HepG2 (cell line): ENCODE data around the gene SLC22A7. TPM values are rescaled to one million over a fixed set of nuclear protein-coding genes. Genes with fewer than 3 reads are reported as not detected.
A peak's percentile ranks its signal among the peaks of the same experiment; 100 is the strongest.

Source experiments
- ATAC-seq: fragments of 200-7000 bp; cut with Tn5 transposase; 3 replicates; pipeline ENCODE4 v1.9.1; 2020; ENCODE audit warnings: mild to moderate bottlenecking, moderate library complexity
- BruUV-seq: library from RNA; stranded (reverse); fragments of 400-500 nt; replicated peaks from 2 replicates; lab custom pipeline; 2021; lab: Mats Ljungman, UMichigan
- CTCF ChIA-PET: fragments of 300-600 bp; formaldehyde crosslinking; extraction: SDS; loops from one replicate; lab custom pipeline; 2021; ENCODE audit warnings: low total read pairs, inconsistent platforms, low intra/inter-chr PET ratio; lab: Yijun Ruan, JAX
- POLR2A ChIA-PET: fragments of 350-600 bp; sonication (Branson Sonifier 250); formaldehyde crosslinking; loops from one replicate; lab custom pipeline; 2020; ENCODE audit warnings: antibody characterized with exemption, inconsistent platforms; lab: Yijun Ruan, JAX
- DNase-seq: peaks from one replicate; pipeline ENCODE4 v3.0.0-alpha.2; 2015; ENCODE audit warnings: low spot score
- FAIRE-seq: peaks from 3 replicates; lab custom pipeline; 2011; peaks lifted over from hg19 to GRCh38; lab: Jason Lieb, UNC
- H2AFZ ChIP-seq: one replicate; pipeline ENCODE4 v1.6.1; 2011; ENCODE audit warnings: low read length, inconsistent platforms
- H3K27ac ChIP-seq: fragments of 300-600 bp; 3 replicates; pipeline ENCODE4 v1.8.0; 2011; ENCODE audit warnings: mixed run types, mild to moderate bottlenecking, mixed read lengths, low read length, inconsistent platforms; ENCODE audit not compliant: insufficient read depth; ENCODE audit errors: extremely low read length
- H3K27me3 ChIP-seq, 2 experiments: fragments of 200-600 bp in 1 of 2; 2 replicates in 1 of 2; 3 replicates in 1 of 2; pipeline versions ENCODE4 v1.6.0 to v1.8.0; 2011; ENCODE audit warnings: low read length in 2 of 2, mild to moderate bottlenecking in 2 of 2, moderate library complexity in 2 of 2, inconsistent platforms in 1 of 2; ENCODE audit not compliant: insufficient read depth in 2 of 2, control insufficient read depth in 1 of 2
- H3K36me3 ChIP-seq, 2 experiments: fragments of 200-600 bp in 1 of 2; replicated peaks in 1 of 2; 2 replicates in 1 of 2; 3 replicates in 1 of 2; pipeline versions ENCODE4 v1.5.1 to v1.8.0; 2011; ENCODE audit warnings: low read length in 2 of 2, inconsistent platforms in 1 of 2; ENCODE audit not compliant: insufficient read depth in 2 of 2, control insufficient read depth in 1 of 2
- H3K4me1 ChIP-seq: 2 replicates; pipeline ENCODE4 v1.5.1; 2012; ENCODE audit warnings: low read length, inconsistent platforms; ENCODE audit not compliant: insufficient read depth
- H3K4me2 ChIP-seq: 2 replicates; pipeline ENCODE4 v1.6.0; 2011; ENCODE audit warnings: low read depth, low read length, inconsistent platforms
- H3K4me3 ChIP-seq, 3 experiments: fragments of 200-600 bp in 1 of 3; sonication (generic), shearing (Covaris generic) in 1 of 3; replicated peaks in 1 of 3; 2 replicates each; pipeline ENCODE4 v1.5.1; 2011 to 2016; ENCODE audit warnings: low read length in 3 of 3, inconsistent platforms in 2 of 3, low read depth in 2 of 3, mild to moderate bottlenecking in 2 of 3, control low read depth in 1 of 3, mixed read lengths in 1 of 3; ENCODE audit not compliant: insufficient read depth in 1 of 3
- H3K79me2 ChIP-seq: one replicate; pipeline ENCODE4 v1.6.1; 2011; ENCODE audit warnings: low read length, inconsistent platforms; ENCODE audit not compliant: insufficient read depth
- H3K9ac ChIP-seq: 2 replicates; pipeline ENCODE4 v1.6.0; 2011; ENCODE audit warnings: mild to moderate bottlenecking, low read depth, low read length, inconsistent platforms; ENCODE audit not compliant: insufficient read depth
- H3K9me3 ChIP-seq: 2 replicates; pipeline ENCODE4 v1.5.1; 2012; ENCODE audit warnings: mild to moderate bottlenecking, low read length
- H4K20me1 ChIP-seq: 2 replicates; pipeline ENCODE4 v1.6.0; 2011; ENCODE audit warnings: inconsistent platforms, mild to moderate bottlenecking, low read length, moderate library complexity; ENCODE audit not compliant: insufficient read depth
- CHCHD3 ChIP-seq: sonication (generic); formaldehyde crosslinking; IDR thresholded peaks from 2 replicates; pipeline ENCODE4 v1.8.0; 2022; ENCODE audit warnings: mild to moderate bottlenecking, missing genetic modification reagents, moderate library complexity
- MYNN ChIP-seq: sonication (generic); formaldehyde crosslinking; IDR thresholded peaks from 2 replicates; pipeline ENCODE4 v1.4.0; 2020; ENCODE audit warnings: mild to moderate bottlenecking, low read depth, missing genetic modification reagents
- NFIB ChIP-seq: sonication (generic); formaldehyde crosslinking; IDR thresholded peaks from 2 replicates; pipeline ENCODE4 v1.9.0; 2021; ENCODE audit warnings: missing genetic modification reagents, mild to moderate bottlenecking, borderline replicate concordance
- PITX1 ChIP-seq: sonication (generic); formaldehyde crosslinking; IDR thresholded peaks from 2 replicates; pipeline ENCODE4 v1.5.1; 2020; ENCODE audit warnings: mild to moderate bottlenecking, missing genetic modification reagents
- RCOR2 ChIP-seq: IDR thresholded peaks from 2 replicates; pipeline ENCODE4 v1.6.1; 2016; ENCODE audit warnings: missing biosample characterization, missing genetic modification reagents
- WIZ ChIP-seq: sonication (generic); formaldehyde crosslinking; IDR thresholded peaks from 2 replicates; pipeline ENCODE4 v1.5.1; 2020; ENCODE audit warnings: mild to moderate bottlenecking, missing genetic modification reagents
- ZMAT3 ChIP-seq: sonication (generic); formaldehyde crosslinking; conservative IDR thresholded peaks from 2 replicates; pipeline ENCODE4 v1.7.0; 2021; ENCODE audit warnings: missing genetic modification reagents
- ZMYM3 ChIP-seq: sonication (generic); formaldehyde crosslinking; IDR thresholded peaks from 2 replicates; pipeline ENCODE4 v1.5.1; 2020; ENCODE audit warnings: mild to moderate bottlenecking, missing genetic modification reagents
- ZNF20 ChIP-seq: sonication (generic); formaldehyde crosslinking; IDR thresholded peaks from 2 replicates; pipeline ENCODE4 v1.4.0; 2020; ENCODE audit warnings: mild to moderate bottlenecking, moderate library complexity, missing genetic modification reagents
- ZNF841 ChIP-seq: sonication (generic); formaldehyde crosslinking; IDR thresholded peaks from 2 replicates; pipeline ENCODE4 v1.8.1; 2023; ENCODE audit warnings: missing genetic modification reagents, borderline replicate concordance
- whole genome bisulfite sequencing: methylation state at CpG from one replicate; pipeline ENCODE4 v1.1.6; 2017; ENCODE audit warnings: low lambda C conversion rate; 5-methylcytosine and 5-hydroxymethylcytosine counted together
- in situ Hi-C: cut with HindIII; loops from 2 replicates; pipeline ENCODE4 v1.10.0; 2017; ENCODE audit warnings: low pct_unique_long_range_greater_than_20kb; ENCODE audit not compliant: extremely low pct_ligation_motif_present
- intact Hi-C: fragments of 100-400 bp; cut with micrococcal nuclease; formaldehyde crosslinking; loops from one replicate; pipeline ENCODE4 v1.10.0; 2022; ENCODE audit not compliant: unreplicated experiment
- polyA plus RNA-seq, 8 experiments: library from polyadenylated mRNA; depleted of rRNA in 3 of 8; stranded (reverse) in 7 of 8; unstranded in 1 of 8; fragments of >200 nt; fragmentation: Illumina TruSeq in 4 of 8; extraction: Trizol in 4 of 8; gene quantifications; 2 replicates each; pipeline versions ENCODE4 v1.2.1 to v1.2.3, GENCODE V29; 2011 to 2016; ENCODE audit warnings: low read depth in 4 of 8, missing spikeins in 1 of 8, mixed read lengths in 1 of 8; ENCODE audit not compliant: insufficient read depth in 1 of 8
- total RNA-seq, 5 experiments: library from RNA; depleted of rRNA; stranded (reverse); fragments of >200 nt; fragmentation: Illumina TruSeq; extraction: Trizol; gene quantifications; 2 replicates each; pipeline ENCODE4 v1.2.3, GENCODE V29; 2016; ENCODE audit warnings: low read depth in 1 of 5
- TF ChIP-seq, protein P1 (sequence below): IDR thresholded peaks from 2 replicates; pipeline ENCODE4 v1.6.1; 2016; ENCODE audit warnings: low read depth, control low read depth
- TF ChIP-seq, protein P2 (sequence below): sonication (generic); formaldehyde crosslinking; IDR thresholded peaks from 2 replicates; pipeline ENCODE4 v1.4.0; 2020; ENCODE audit warnings: missing genetic modification reagents, low read depth, mild to moderate bottlenecking, borderline replicate concordance
- TF ChIP-seq, protein P3 (sequence below): sonication (generic); formaldehyde crosslinking; IDR thresholded peaks from 2 replicates; pipeline ENCODE4 v1.8.0; 2022; ENCODE audit warnings: mild to moderate bottlenecking, missing genetic modification reagents; ENCODE audit not compliant: insufficient replicate concordance
- TF ChIP-seq, protein P4 (sequence below): sonication (generic); formaldehyde crosslinking; IDR thresholded peaks from 2 replicates; pipeline ENCODE4 v1.4.0; 2020; ENCODE audit warnings: mild to moderate bottlenecking, missing genetic modification reagents, borderline replicate concordance

Gene SLC22A7
- total and polyA plus RNA-seq, 2 of the 13 experiments (the other 11 are each of a cell fraction or from before 2014, with no cell fraction given): 5.3 to 22.6 TPM

DNA sequence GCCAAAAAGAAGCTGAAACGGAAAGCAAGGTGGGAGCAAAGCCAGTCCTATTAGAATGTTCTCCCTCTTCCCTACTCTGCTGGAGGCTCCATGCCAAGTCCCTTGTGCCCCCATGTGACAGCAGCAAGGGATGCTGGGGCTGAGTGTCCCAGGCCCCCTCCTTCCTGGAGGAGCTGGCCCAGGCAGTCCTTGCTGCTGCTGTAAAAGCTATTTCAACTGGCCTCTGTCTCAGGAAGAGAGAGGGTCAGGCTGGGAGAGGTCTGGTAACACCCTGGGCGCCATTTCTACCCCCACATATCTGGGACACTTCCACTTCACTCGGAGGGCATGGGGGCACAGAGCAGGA lies 29.7 kb upstream of the SLC22A7 start (continued):
- TF ChIP-seq, protein P1, sequence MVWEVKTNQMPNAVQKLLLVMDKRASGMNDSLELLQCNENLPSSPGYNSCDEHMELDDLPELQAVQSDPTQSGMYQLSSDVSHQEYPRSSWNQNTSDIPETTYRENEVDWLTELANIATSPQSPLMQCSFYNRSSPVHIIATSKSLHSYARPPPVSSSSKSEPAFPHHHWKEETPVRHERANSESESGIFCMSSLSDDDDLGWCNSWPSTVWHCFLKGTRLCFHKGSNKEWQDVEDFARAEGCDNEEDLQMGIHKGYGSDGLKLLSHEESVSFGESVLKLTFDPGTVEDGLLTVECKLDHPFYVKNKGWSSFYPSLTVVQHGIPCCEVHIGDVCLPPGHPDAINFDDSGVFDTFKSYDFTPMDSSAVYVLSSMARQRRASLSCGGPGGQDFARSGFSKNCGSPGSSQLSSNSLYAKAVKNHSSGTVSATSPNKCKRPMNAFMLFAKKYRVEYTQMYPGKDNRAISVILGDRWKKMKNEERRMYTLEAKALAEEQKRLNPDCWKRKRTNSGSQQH: 0 out of 2 replicates have a peak, but pooled peaks have one; percentile 5
- TF ChIP-seq MYNN: no peak
- no peak for TF ChIP-seq CHCHD3 (CRISPR knock-in tag)
- TF ChIP-seq NFIB: peak; percentile 7; the same call in 1 of the 2 replicates
- TF ChIP-seq, protein P2, sequence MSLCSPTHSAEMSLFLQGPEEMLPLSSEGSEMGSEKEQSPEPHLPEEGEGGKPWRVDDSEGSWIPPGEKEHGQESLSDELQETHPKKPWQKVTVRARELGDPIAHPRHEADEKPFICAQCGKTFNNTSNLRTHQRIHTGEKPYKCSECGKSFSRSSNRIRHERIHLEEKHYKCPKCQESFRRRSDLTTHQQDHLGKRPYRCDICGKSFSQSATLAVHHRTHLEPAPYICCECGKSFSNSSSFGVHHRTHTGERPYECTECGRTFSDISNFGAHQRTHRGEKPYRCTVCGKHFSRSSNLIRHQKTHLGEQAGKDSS (CRISPR knock-in tag): no peak
- no peak for TF ChIP-seq WIZ (CRISPR knock-in tag)

DNA sequence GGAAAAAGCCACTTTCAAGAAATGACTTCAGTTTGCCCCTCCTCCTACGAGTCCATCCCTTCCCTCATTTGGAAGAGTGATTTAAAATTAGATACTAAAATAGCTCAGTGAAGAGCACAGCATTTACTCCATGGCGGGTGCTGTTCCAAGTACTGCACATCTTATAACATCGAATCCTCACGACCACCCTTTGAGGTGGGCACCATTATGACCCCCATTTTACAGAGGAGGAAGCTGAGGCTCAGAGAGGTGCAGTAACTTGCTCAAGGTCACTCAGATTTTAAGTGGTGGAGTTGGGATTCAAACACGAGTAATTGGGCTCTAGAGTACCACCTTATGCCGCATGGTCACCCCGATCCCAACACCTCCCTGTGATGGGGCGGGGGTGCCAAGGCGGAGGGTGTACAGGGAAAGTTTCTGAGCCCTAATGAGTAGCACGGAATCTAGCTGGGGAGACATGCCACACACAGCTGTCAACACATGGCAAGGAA lies 29.2 kb upstream of the SLC22A7 start:
- Histone ChIP-seq H3K4me1 (peaks cover 96% of the 10 kb centered on the region), H3K27me3 (no peaks in the 10 kb centered on the region), H3K36me3 (no peaks in the 10 kb centered on the region), H4K20me1 (no peaks in the 10 kb centered on the region), H3K9me3 (no peaks in the 10 kb centered on the region), H3K27ac (peak overlapping the region; percentile 91), H2AFZ (no peak overlapping the region), H3K4me3 (no peak overlapping the region), H3K4me2 (peak overlapping the region; percentile 58), H3K9ac (peak overlapping the region; percentile 69), H3K79me2 (no peaks in the 10 kb centered on the region)
- ChIA-PET POLR2A (interaction anchor here (1.1 to 20.0 kb wide), 17 partner anchors 11 to 340 kb away, joined by 3 to 314 read pairs (median 4); partner anchors contain the start of genes ABCC10, CNPY3, DNPH1 and POLR1C), CTCF (no interaction called here)
- WGBS: 92% methylated on average over 10 of the region's 10 CpGs
- BruUV-seq: no TSS peak
- no peak for DNase-seq
- intact Hi-C loops (loop anchor here (10.0 kb wide), 1 partner anchor 156 kb away; the partner anchor contains the start of gene ABCC10), in situ Hi-C loops (no loop called here)
- FAIRE-seq: no peak
- ATAC-seq: no peak
- TF ChIP-seq ZMYM3 (CRISPR knock-in tag) (peak; percentile 93; the same call in 1 of the 2 replicates), RCOR2 (CRISPR knock-in tag) (0 out of 2 replicates have a peak, but pooled peaks have one; percentile 36), PITX1 (0 out of 2 replicates have a peak, but pooled peaks have one; percentile 41), ZMAT3 (CRISPR knock-in tag) (no peak), ZNF20 (CRISPR knock-in tag) (0 out of 2 replicates have a peak, but pooled peaks have one; percentile 6), ZNF841 (CRISPR knock-in tag) (no peak)
- TF ChIP-seq, protein P3, sequence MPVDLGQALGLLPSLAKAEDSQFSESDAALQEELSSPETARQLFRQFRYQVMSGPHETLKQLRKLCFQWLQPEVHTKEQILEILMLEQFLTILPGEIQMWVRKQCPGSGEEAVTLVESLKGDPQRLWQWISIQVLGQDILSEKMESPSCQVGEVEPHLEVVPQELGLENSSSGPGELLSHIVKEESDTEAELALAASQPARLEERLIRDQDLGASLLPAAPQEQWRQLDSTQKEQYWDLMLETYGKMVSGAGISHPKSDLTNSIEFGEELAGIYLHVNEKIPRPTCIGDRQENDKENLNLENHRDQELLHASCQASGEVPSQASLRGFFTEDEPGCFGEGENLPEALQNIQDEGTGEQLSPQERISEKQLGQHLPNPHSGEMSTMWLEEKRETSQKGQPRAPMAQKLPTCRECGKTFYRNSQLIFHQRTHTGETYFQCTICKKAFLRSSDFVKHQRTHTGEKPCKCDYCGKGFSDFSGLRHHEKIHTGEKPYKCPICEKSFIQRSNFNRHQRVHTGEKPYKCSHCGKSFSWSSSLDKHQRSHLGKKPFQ (CRISPR knock-in tag): no peak
- TF ChIP-seq, protein P4, sequence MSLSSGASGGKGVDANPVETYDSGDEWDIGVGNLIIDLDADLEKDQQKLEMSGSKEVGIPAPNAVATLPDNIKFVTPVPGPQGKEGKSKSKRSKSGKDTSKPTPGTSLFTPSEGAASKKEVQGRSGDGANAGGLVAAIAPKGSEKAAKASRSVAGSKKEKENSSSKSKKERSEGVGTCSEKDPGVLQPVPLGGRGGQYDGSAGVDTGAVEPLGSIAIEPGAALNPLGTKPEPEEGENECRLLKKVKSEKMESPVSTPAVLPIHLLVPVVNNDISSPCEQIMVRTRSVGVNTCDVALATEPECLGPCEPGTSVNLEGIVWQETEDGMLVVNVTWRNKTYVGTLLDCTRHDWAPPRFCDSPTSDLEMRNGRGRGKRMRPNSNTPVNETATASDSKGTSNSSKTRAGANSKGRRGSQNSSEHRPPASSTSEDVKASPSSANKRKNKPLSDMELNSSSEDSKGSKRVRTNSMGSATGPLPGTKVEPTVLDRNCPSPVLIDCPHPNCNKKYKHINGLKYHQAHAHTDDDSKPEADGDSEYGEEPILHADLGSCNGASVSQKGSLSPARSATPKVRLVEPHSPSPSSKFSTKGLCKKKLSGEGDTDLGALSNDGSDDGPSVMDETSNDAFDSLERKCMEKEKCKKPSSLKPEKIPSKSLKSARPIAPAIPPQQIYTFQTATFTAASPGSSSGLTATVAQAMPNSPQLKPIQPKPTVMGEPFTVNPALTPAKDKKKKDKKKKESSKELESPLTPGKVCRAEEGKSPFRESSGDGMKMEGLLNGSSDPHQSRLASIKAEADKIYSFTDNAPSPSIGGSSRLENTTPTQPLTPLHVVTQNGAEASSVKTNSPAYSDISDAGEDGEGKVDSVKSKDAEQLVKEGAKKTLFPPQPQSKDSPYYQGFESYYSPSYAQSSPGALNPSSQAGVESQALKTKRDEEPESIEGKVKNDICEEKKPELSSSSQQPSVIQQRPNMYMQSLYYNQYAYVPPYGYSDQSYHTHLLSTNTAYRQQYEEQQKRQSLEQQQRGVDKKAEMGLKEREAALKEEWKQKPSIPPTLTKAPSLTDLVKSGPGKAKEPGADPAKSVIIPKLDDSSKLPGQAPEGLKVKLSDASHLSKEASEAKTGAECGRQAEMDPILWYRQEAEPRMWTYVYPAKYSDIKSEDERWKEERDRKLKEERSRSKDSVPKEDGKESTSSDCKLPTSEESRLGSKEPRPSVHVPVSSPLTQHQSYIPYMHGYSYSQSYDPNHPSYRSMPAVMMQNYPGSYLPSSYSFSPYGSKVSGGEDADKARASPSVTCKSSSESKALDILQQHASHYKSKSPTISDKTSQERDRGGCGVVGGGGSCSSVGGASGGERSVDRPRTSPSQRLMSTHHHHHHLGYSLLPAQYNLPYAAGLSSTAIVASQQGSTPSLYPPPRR: 0 out of 2 replicates have a peak, but pooled peaks have one; percentile 16
